HepG2 (cell line): ENCODE measurements around the gene ATP5F1E. TPM values are rescaled to one million over a fixed set of nuclear protein-coding genes. Genes with fewer than 3 reads are reported as not detected.

Experiments used
- ATAC-seq: fragments of 200-7000 bp; cut with Tn5 transposase; 3 replicates; pipeline ENCODE4 v1.9.1; 2020; ENCODE audit warnings: mild to moderate bottlenecking, moderate library complexity
- BruUV-seq: library from RNA; stranded (reverse); fragments of 400-500 nt; replicated peaks from 2 replicates; lab custom pipeline; 2021; lab: Mats Ljungman, UMichigan
- CTCF ChIA-PET: fragments of 300-600 bp; formaldehyde crosslinking; extraction: SDS; loops from one replicate; lab custom pipeline; 2021; ENCODE audit warnings: low total read pairs, inconsistent platforms, low intra/inter-chr PET ratio; lab: Yijun Ruan, JAX
- POLR2A ChIA-PET: fragments of 350-600 bp; sonication (Branson Sonifier 250); formaldehyde crosslinking; loops from one replicate; lab custom pipeline; 2020; ENCODE audit warnings: antibody characterized with exemption, inconsistent platforms; lab: Yijun Ruan, JAX
- DNase-seq: peaks from one replicate; pipeline ENCODE4 v3.0.0-alpha.2; 2015; ENCODE audit warnings: low spot score
- FAIRE-seq: peaks from 3 replicates; lab custom pipeline; 2011; peaks lifted over from hg19 to GRCh38; lab: Jason Lieb, UNC
- H2AFZ ChIP-seq: one replicate; pipeline ENCODE4 v1.6.1; 2011; ENCODE audit warnings: low read length, inconsistent platforms
- H3K27ac ChIP-seq: fragments of 300-600 bp; 3 replicates; pipeline ENCODE4 v1.8.0; 2011; ENCODE audit warnings: mixed run types, mild to moderate bottlenecking, mixed read lengths, low read length, inconsistent platforms; ENCODE audit not compliant: insufficient read depth; ENCODE audit errors: extremely low read length
- H3K27me3 ChIP-seq, 2 experiments: fragments of 200-600 bp in 1 of 2; 2 replicates in 1 of 2; 3 replicates in 1 of 2; pipeline versions ENCODE4 v1.6.0 to v1.8.0; 2011; ENCODE audit warnings: low read length in 2 of 2, mild to moderate bottlenecking in 2 of 2, moderate library complexity in 2 of 2, inconsistent platforms in 1 of 2; ENCODE audit not compliant: insufficient read depth in 2 of 2, control insufficient read depth in 1 of 2
- H3K36me3 ChIP-seq, 2 experiments: fragments of 200-600 bp in 1 of 2; replicated peaks in 1 of 2; 2 replicates in 1 of 2; 3 replicates in 1 of 2; pipeline versions ENCODE4 v1.5.1 to v1.8.0; 2011; ENCODE audit warnings: low read length in 2 of 2, inconsistent platforms in 1 of 2; ENCODE audit not compliant: insufficient read depth in 2 of 2, control insufficient read depth in 1 of 2
- H3K4me1 ChIP-seq: 2 replicates; pipeline ENCODE4 v1.5.1; 2012; ENCODE audit warnings: low read length, inconsistent platforms; ENCODE audit not compliant: insufficient read depth
- H3K4me2 ChIP-seq: 2 replicates; pipeline ENCODE4 v1.6.0; 2011; ENCODE audit warnings: low read depth, low read length, inconsistent platforms
- H3K4me3 ChIP-seq, 3 experiments: fragments of 200-600 bp in 1 of 3; sonication (generic), shearing (Covaris generic) in 1 of 3; replicated peaks in 1 of 3; 2 replicates each; pipeline ENCODE4 v1.5.1; 2011 to 2016; ENCODE audit warnings: low read length in 3 of 3, inconsistent platforms in 2 of 3, low read depth in 2 of 3, mild to moderate bottlenecking in 2 of 3, control low read depth in 1 of 3, mixed read lengths in 1 of 3; ENCODE audit not compliant: insufficient read depth in 1 of 3
- H3K79me2 ChIP-seq: one replicate; pipeline ENCODE4 v1.6.1; 2011; ENCODE audit warnings: low read length, inconsistent platforms; ENCODE audit not compliant: insufficient read depth
- H3K9ac ChIP-seq: 2 replicates; pipeline ENCODE4 v1.6.0; 2011; ENCODE audit warnings: mild to moderate bottlenecking, low read depth, low read length, inconsistent platforms; ENCODE audit not compliant: insufficient read depth
- H3K9me3 ChIP-seq: 2 replicates; pipeline ENCODE4 v1.5.1; 2012; ENCODE audit warnings: mild to moderate bottlenecking, low read length
- H4K20me1 ChIP-seq: 2 replicates; pipeline ENCODE4 v1.6.0; 2011; ENCODE audit warnings: inconsistent platforms, mild to moderate bottlenecking, low read length, moderate library complexity; ENCODE audit not compliant: insufficient read depth
- FOSL2 ChIP-seq: sonication (generic); formaldehyde crosslinking; IDR thresholded peaks from 2 replicates; pipeline ENCODE4 v1.4.0; 2020; ENCODE audit warnings: missing genetic modification reagents
- LCORL ChIP-seq, 2 experiments: fragments of 450-650 bp in 1 of 2; sonication (generic) in 1 of 2; formaldehyde crosslinking in 1 of 2; IDR thresholded peaks; 2 replicates each; pipeline versions ENCODE4 v1.5.0 to v1.6.1; 2017 to 2020; ENCODE audit warnings: antibody characterized with exemption in 1 of 2, missing genetic modification reagents in 1 of 2
- MZF1 ChIP-seq: sonication (generic); formaldehyde crosslinking; IDR thresholded peaks from 2 replicates; pipeline ENCODE4 v1.8.1; 2023; ENCODE audit warnings: mild to moderate bottlenecking, missing genetic modification reagents, borderline replicate concordance
- NRL ChIP-seq: sonication (generic); formaldehyde crosslinking; IDR thresholded peaks from 2 replicates; pipeline ENCODE4 v1.5.0; 2020; ENCODE audit warnings: missing genetic modification reagents, mild to moderate bottlenecking, moderate library complexity, borderline replicate concordance
- POLR2AphosphoS5 ChIP-seq: IDR thresholded peaks from 2 replicates; pipeline ENCODE4 v1.6.1; 2012; ENCODE audit warnings: low read depth, low read length
- PRPF4 ChIP-seq: fragments of 200-400 bp; formaldehyde crosslinking; IDR thresholded peaks from 2 replicates; pipeline ENCODE4 v1.6.1; 2016; ENCODE audit warnings: low read length, low read depth; ENCODE audit not compliant: poor library complexity, severe bottlenecking
- ZBTB38 ChIP-seq: sonication (generic); formaldehyde crosslinking; IDR thresholded peaks from 2 replicates; pipeline ENCODE4 v1.5.1; 2020; ENCODE audit warnings: mild to moderate bottlenecking, missing genetic modification reagents
- ZFX ChIP-seq: sonication (generic); formaldehyde crosslinking; IDR thresholded peaks from 2 replicates; pipeline ENCODE4 v1.4.0; 2020; ENCODE audit warnings: mild to moderate bottlenecking, low read depth, missing genetic modification reagents, moderate library complexity
- ZNF180 ChIP-seq: sonication (generic); formaldehyde crosslinking; IDR thresholded peaks from 2 replicates; pipeline ENCODE4 v1.4.0; 2020; ENCODE audit warnings: low read depth, missing genetic modification reagents, borderline replicate concordance
- ZNF230 ChIP-seq: sonication (generic); formaldehyde crosslinking; IDR thresholded peaks from 2 replicates; pipeline ENCODE4 v1.4.0; 2020; ENCODE audit warnings: mild to moderate bottlenecking, missing genetic modification reagents
- ZNF713 ChIP-seq: sonication (generic); formaldehyde crosslinking; IDR thresholded peaks from 2 replicates; pipeline ENCODE4 v1.4.0; 2020; ENCODE audit warnings: mild to moderate bottlenecking, missing genetic modification reagents
- ZNF724P ChIP-seq: sonication (generic); formaldehyde crosslinking; IDR thresholded peaks from 2 replicates; pipeline ENCODE4 v1.8.0; 2022; ENCODE audit warnings: missing genetic modification reagents, borderline replicate concordance
- ZNF883 ChIP-seq: sonication (generic); formaldehyde crosslinking; IDR thresholded peaks from 2 replicates; pipeline ENCODE4 v1.5.1; 2020; ENCODE audit warnings: mild to moderate bottlenecking, missing genetic modification reagents; ENCODE audit errors: not compliant biosample characterization
- ZSCAN25 ChIP-seq: sonication (generic); formaldehyde crosslinking; IDR thresholded peaks from 2 replicates; pipeline ENCODE4 v1.8.0; 2022; ENCODE audit warnings: mild to moderate bottlenecking, missing genetic modification reagents
- WGBS: methylation state at CpG from one replicate; pipeline ENCODE4 v1.1.6; 2017; ENCODE audit warnings: low lambda C conversion rate; 5-methylcytosine and 5-hydroxymethylcytosine counted together
- in situ Hi-C: cut with HindIII; loops from 2 replicates; pipeline ENCODE4 v1.10.0; 2017; ENCODE audit warnings: low pct_unique_long_range_greater_than_20kb; ENCODE audit not compliant: extremely low pct_ligation_motif_present
- intact Hi-C: fragments of 100-400 bp; cut with micrococcal nuclease; formaldehyde crosslinking; loops from one replicate; pipeline ENCODE4 v1.10.0; 2022; ENCODE audit not compliant: unreplicated experiment
- polyA plus RNA-seq, 8 experiments: library from polyadenylated mRNA; depleted of rRNA in 3 of 8; stranded (reverse) in 7 of 8; unstranded in 1 of 8; fragments of >200 nt; fragmentation: Illumina TruSeq in 4 of 8; extraction: Trizol in 4 of 8; gene quantifications; 2 replicates each; pipeline versions ENCODE4 v1.2.1 to v1.2.3, GENCODE V29; 2011 to 2016; ENCODE audit warnings: low read depth in 4 of 8, missing spikeins in 1 of 8, mixed read lengths in 1 of 8; ENCODE audit not compliant: insufficient read depth in 1 of 8
- total RNA-seq, 5 experiments: library from RNA; depleted of rRNA; stranded (reverse); fragments of >200 nt; fragmentation: Illumina TruSeq; extraction: Trizol; gene quantifications; 2 replicates each; pipeline ENCODE4 v1.2.3, GENCODE V29; 2016; ENCODE audit warnings: low read depth in 1 of 5
- TF ChIP-seq, protein P1 (sequence below): sonication (generic); formaldehyde crosslinking; conservative IDR thresholded peaks from 2 replicates; pipeline ENCODE4 v1.8.1; 2023; ENCODE audit warnings: missing genetic modification reagents
- TF ChIP-seq, protein P2 (sequence below): sonication (generic); formaldehyde crosslinking; IDR thresholded peaks from 2 replicates; pipeline ENCODE4; 2020; ENCODE audit warnings: missing genetic modification reagents, mild to moderate bottlenecking, borderline replicate concordance

The ATP5F1E gene
- total and polyA plus RNA-seq, 2 of the 13 experiments (the other 11 are each of a cell fraction or from before 2014, with no cell fraction given) = 121 to 134 TPM

DNA sequence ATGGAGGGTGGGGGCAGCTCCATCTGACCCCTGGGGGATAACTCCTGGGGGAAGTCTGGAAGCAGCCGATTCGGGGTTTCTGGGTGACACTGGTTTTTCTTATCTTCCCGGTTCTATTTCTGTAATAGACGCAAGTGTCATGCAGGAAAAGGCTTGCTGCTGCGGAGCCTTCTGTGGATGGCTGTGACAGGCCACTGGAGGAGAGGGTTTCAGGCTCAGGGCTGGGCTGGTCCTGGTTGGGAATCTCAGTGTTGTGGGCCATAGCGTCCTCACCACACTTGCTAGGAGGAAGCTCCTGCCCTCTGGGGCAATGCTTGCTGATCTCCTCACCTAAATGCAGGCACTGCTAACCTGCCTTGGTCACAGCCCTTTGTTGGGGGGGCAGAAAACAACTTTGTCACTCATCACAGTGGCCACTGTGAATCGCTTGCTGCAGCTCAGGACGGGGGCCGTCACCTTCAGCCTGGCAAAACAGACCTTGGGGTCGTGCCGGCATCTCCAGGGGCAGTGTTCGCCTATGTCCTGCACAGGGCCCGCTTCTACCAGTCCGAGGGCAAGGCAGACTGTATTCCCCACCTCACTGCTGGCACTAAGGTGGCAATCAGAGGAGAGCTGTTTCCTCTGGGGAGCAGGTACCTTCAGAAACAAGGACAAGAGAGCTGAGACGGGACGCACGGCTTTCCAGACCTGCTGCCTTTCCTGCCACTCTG, 17.3 kb downstream of the ATP5F1E start:
- Histone ChIP-seq H3K27me3 (no peaks in the 10 kb centered on the region), H2AFZ (no peak overlapping the region), H3K36me3 (no peaks in the 10 kb centered on the region; a peak in 1 of 5 replicates), H3K9me3 (no peaks in the 10 kb centered on the region), H3K4me2 (peak overlapping the region; percentile 66), H3K79me2 (peaks cover 15% of the 10 kb centered on the region), H3K4me3 (peak overlapping the region in 2 of 3 experiments; percentile 0 to 51; a peak in 2 of 6 replicates), H4K20me1 (no peaks in the 10 kb centered on the region), H3K9ac (peak overlapping the region; percentile 13; the same call in 1 of the 2 replicates), H3K27ac (no peak overlapping the region), H3K4me1 (peaks cover 96% of the 10 kb centered on the region)
- FAIRE-seq (no peak), DNase-seq (no peak), ATAC-seq (no peak)
- CTCF ChIA-PET = no interaction called here
- intact Hi-C loops = loop anchor here (5.0 kb wide), 1 partner anchor 33 kb away; the partner anchor contains the start of gene NELFCD
- no TSS peak for BruUV-seq
- in situ Hi-C loops = no loop called here
- POLR2A ChIA-PET = interaction anchor here (1.4 to 7.7 kb wide), 4 partner anchors 10 to 19 kb away, joined by 3 to 61 read pairs (median 9); partner anchors contain the start of gene ATP5F1E
- 92% methylated on average over 16 of the region's 17 CpGs for WGBS
- TF ChIP-seq POLR2AphosphoS5 (peak; percentile 19; the same call in 1 of the 2 replicates), PRPF4 (peak; percentile 89), ZNF713 (CRISPR knock-in tag) (0 out of 2 replicates have a peak, but pooled peaks have one; percentile 33), ZNF230 (0 out of 2 replicates have a peak, but pooled peaks have one; percentile 74), ZNF883 (CRISPR knock-in tag) (peak; percentile 5), FOSL2 (no peak), ZBTB38 (CRISPR knock-in tag) (peak; percentile 92), NRL (peak; percentile 54; the same call in 1 of the 2 replicates), MZF1 (CRISPR knock-in tag) (0 out of 2 replicates have a peak, but pooled peaks have one; percentile 23), ZNF724P (CRISPR knock-in tag) (peak; percentile 19; the same call in 1 of the 2 replicates), LCORL (IDR thresholded peaks at IDR 0.05) (no peak), LCORL (CRISPR knock-in tag; IDR thresholded peaks at IDR 0.05) (0 out of 2 replicates have a peak, but pooled peaks have one; percentile 23), ZSCAN25 (CRISPR knock-in tag) (0 out of 2 replicates have a peak, but pooled peaks have one; percentile 5), ZFX (peak; percentile 56; the same call in 1 of the 2 replicates), ZNF180 (CRISPR knock-in tag) (no peak)
- TF ChIP-seq, protein P1, sequence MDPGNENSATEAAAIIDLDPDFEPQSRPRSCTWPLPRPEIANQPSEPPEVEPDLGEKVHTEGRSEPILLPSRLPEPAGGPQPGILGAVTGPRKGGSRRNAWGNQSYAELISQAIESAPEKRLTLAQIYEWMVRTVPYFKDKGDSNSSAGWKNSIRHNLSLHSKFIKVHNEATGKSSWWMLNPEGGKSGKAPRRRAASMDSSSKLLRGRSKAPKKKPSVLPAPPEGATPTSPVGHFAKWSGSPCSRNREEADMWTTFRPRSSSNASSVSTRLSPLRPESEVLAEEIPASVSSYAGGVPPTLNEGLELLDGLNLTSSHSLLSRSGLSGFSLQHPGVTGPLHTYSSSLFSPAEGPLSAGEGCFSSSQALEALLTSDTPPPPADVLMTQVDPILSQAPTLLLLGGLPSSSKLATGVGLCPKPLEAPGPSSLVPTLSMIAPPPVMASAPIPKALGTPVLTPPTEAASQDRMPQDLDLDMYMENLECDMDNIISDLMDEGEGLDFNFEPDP (CRISPR knock-in tag) = peak; percentile 81; the same call in 1 of the 2 replicates
- TF ChIP-seq, protein P2, sequence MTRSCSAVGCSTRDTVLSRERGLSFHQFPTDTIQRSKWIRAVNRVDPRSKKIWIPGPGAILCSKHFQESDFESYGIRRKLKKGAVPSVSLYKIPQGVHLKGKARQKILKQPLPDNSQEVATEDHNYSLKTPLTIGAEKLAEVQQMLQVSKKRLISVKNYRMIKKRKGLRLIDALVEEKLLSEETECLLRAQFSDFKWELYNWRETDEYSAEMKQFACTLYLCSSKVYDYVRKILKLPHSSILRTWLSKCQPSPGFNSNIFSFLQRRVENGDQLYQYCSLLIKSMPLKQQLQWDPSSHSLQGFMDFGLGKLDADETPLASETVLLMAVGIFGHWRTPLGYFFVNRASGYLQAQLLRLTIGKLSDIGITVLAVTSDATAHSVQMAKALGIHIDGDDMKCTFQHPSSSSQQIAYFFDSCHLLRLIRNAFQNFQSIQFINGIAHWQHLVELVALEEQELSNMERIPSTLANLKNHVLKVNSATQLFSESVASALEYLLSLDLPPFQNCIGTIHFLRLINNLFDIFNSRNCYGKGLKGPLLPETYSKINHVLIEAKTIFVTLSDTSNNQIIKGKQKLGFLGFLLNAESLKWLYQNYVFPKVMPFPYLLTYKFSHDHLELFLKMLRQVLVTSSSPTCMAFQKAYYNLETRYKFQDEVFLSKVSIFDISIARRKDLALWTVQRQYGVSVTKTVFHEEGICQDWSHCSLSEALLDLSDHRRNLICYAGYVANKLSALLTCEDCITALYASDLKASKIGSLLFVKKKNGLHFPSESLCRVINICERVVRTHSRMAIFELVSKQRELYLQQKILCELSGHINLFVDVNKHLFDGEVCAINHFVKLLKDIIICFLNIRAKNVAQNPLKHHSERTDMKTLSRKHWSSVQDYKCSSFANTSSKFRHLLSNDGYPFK (CRISPR knock-in tag) = 0 out of 2 replicates have a peak, but pooled peaks have one; percentile 11
